HepG2 (cell line): ENCODE data around the gene LIN28B. TPM values are rescaled to one million over a fixed set of nuclear protein-coding genes. Genes with fewer than 3 reads are reported as not detected.
A peak's percentile ranks its signal among the peaks of the same experiment; 100 is the strongest.

Source experiments
- ATAC-seq: fragments of 200-7000 bp; cut with Tn5 transposase; 3 replicates; pipeline ENCODE4 v1.9.1; 2020; ENCODE audit warnings: mild to moderate bottlenecking, moderate library complexity
- BruUV-seq: library from RNA; stranded (reverse); fragments of 400-500 nt; replicated peaks from 2 replicates; lab custom pipeline; 2021; lab: Mats Ljungman, UMichigan
- CTCF ChIA-PET: fragments of 300-600 bp; formaldehyde crosslinking; extraction: SDS; loops from one replicate; lab custom pipeline; 2021; ENCODE audit warnings: low total read pairs, inconsistent platforms, low intra/inter-chr PET ratio; lab: Yijun Ruan, JAX
- POLR2A ChIA-PET: fragments of 350-600 bp; sonication (Branson Sonifier 250); formaldehyde crosslinking; loops from one replicate; lab custom pipeline; 2020; ENCODE audit warnings: antibody characterized with exemption, inconsistent platforms; lab: Yijun Ruan, JAX
- DNase-seq: peaks from one replicate; pipeline ENCODE4 v3.0.0-alpha.2; 2015; ENCODE audit warnings: low spot score
- FAIRE-seq: peaks from 3 replicates; lab custom pipeline; 2011; peaks lifted over from hg19 to GRCh38; lab: Jason Lieb, UNC
- H2AFZ ChIP-seq: one replicate; pipeline ENCODE4 v1.6.1; 2011; ENCODE audit warnings: low read length, inconsistent platforms
- H3K27ac ChIP-seq: fragments of 300-600 bp; 3 replicates; pipeline ENCODE4 v1.8.0; 2011; ENCODE audit warnings: mixed run types, mild to moderate bottlenecking, mixed read lengths, low read length, inconsistent platforms; ENCODE audit not compliant: insufficient read depth; ENCODE audit errors: extremely low read length
- H3K27me3 ChIP-seq, 2 experiments: fragments of 200-600 bp in 1 of 2; 2 replicates in 1 of 2; 3 replicates in 1 of 2; pipeline versions ENCODE4 v1.6.0 to v1.8.0; 2011; ENCODE audit warnings: low read length in 2 of 2, mild to moderate bottlenecking in 2 of 2, moderate library complexity in 2 of 2, inconsistent platforms in 1 of 2; ENCODE audit not compliant: insufficient read depth in 2 of 2, control insufficient read depth in 1 of 2
- H3K36me3 ChIP-seq, 2 experiments: fragments of 200-600 bp in 1 of 2; replicated peaks in 1 of 2; 2 replicates in 1 of 2; 3 replicates in 1 of 2; pipeline versions ENCODE4 v1.5.1 to v1.8.0; 2011; ENCODE audit warnings: low read length in 2 of 2, inconsistent platforms in 1 of 2; ENCODE audit not compliant: insufficient read depth in 2 of 2, control insufficient read depth in 1 of 2
- H3K4me1 ChIP-seq: 2 replicates; pipeline ENCODE4 v1.5.1; 2012; ENCODE audit warnings: low read length, inconsistent platforms; ENCODE audit not compliant: insufficient read depth
- H3K4me2 ChIP-seq: 2 replicates; pipeline ENCODE4 v1.6.0; 2011; ENCODE audit warnings: low read depth, low read length, inconsistent platforms
- H3K4me3 ChIP-seq, 3 experiments: fragments of 200-600 bp in 1 of 3; sonication (generic), shearing (Covaris generic) in 1 of 3; replicated peaks in 1 of 3; 2 replicates each; pipeline ENCODE4 v1.5.1; 2011 to 2016; ENCODE audit warnings: low read length in 3 of 3, inconsistent platforms in 2 of 3, low read depth in 2 of 3, mild to moderate bottlenecking in 2 of 3, control low read depth in 1 of 3, mixed read lengths in 1 of 3; ENCODE audit not compliant: insufficient read depth in 1 of 3
- H3K79me2 ChIP-seq: one replicate; pipeline ENCODE4 v1.6.1; 2011; ENCODE audit warnings: low read length, inconsistent platforms; ENCODE audit not compliant: insufficient read depth
- H3K9ac ChIP-seq: 2 replicates; pipeline ENCODE4 v1.6.0; 2011; ENCODE audit warnings: mild to moderate bottlenecking, low read depth, low read length, inconsistent platforms; ENCODE audit not compliant: insufficient read depth
- H3K9me3 ChIP-seq: 2 replicates; pipeline ENCODE4 v1.5.1; 2012; ENCODE audit warnings: mild to moderate bottlenecking, low read length
- H4K20me1 ChIP-seq: 2 replicates; pipeline ENCODE4 v1.6.0; 2011; ENCODE audit warnings: inconsistent platforms, mild to moderate bottlenecking, low read length, moderate library complexity; ENCODE audit not compliant: insufficient read depth
- CCDC6 ChIP-seq: sonication (generic); formaldehyde crosslinking; IDR thresholded peaks from 2 replicates; pipeline ENCODE4 v1.8.1; 2022; ENCODE audit warnings: mild to moderate bottlenecking, missing genetic modification reagents, moderate library complexity
- CTCF ChIP-seq: sonication (generic); formaldehyde crosslinking; IDR thresholded peaks from 2 replicates; pipeline ENCODE4 v1.5.0; 2020; ENCODE audit warnings: mild to moderate bottlenecking, missing genetic modification reagents, moderate library complexity
- NFE2 ChIP-seq: sonication (generic); formaldehyde crosslinking; IDR thresholded peaks from 2 replicates; pipeline ENCODE4 v1.4.0; 2020; ENCODE audit warnings: missing genetic modification reagents
- SMC3 ChIP-seq: IDR thresholded peaks from 2 replicates; pipeline ENCODE4 v1.6.1; 2011; ENCODE audit warnings: low read length, improper control_type of control experiment
- STAG1 ChIP-seq: sonication (generic); formaldehyde crosslinking; IDR thresholded peaks from 2 replicates; pipeline ENCODE4 v1.4.0; 2020; ENCODE audit warnings: missing genetic modification reagents
- XBP1 ChIP-seq: sonication (generic); formaldehyde crosslinking; IDR thresholded peaks from 2 replicates; pipeline ENCODE4 v1.5.0; 2020; ENCODE audit warnings: missing genetic modification reagents
- XRCC5 ChIP-seq: fragments of 200-400 bp; formaldehyde crosslinking; optimal IDR thresholded peaks from 2 replicates; pipeline ENCODE3; 2017; ENCODE audit warnings: mild to moderate bottlenecking, low read length
- ZBTB2 ChIP-seq: sonication (generic); formaldehyde crosslinking; IDR thresholded peaks from 2 replicates; pipeline ENCODE4 v1.8.0; 2022; ENCODE audit warnings: low read depth, missing genetic modification reagents
- ZNF234 ChIP-seq: sonication (generic); formaldehyde crosslinking; conservative IDR thresholded peaks from 2 replicates; pipeline ENCODE4 v1.5.1; 2020; ENCODE audit warnings: mild to moderate bottlenecking, missing genetic modification reagents
- WGBS: methylation state at CpG from one replicate; pipeline ENCODE4 v1.1.6; 2017; ENCODE audit warnings: low lambda C conversion rate; 5-methylcytosine and 5-hydroxymethylcytosine counted together
- in situ Hi-C: cut with HindIII; loops from 2 replicates; pipeline ENCODE4 v1.10.0; 2017; ENCODE audit warnings: low pct_unique_long_range_greater_than_20kb; ENCODE audit not compliant: extremely low pct_ligation_motif_present
- intact Hi-C: fragments of 100-400 bp; cut with micrococcal nuclease; formaldehyde crosslinking; loops from one replicate; pipeline ENCODE4 v1.10.0; 2022; ENCODE audit not compliant: unreplicated experiment
- polyA plus RNA-seq, 8 experiments: library from polyadenylated mRNA; depleted of rRNA in 3 of 8; stranded (reverse) in 7 of 8; unstranded in 1 of 8; fragments of >200 nt; fragmentation: Illumina TruSeq in 4 of 8; extraction: Trizol in 4 of 8; gene quantifications; 2 replicates each; pipeline versions ENCODE4 v1.2.1 to v1.2.3, GENCODE V29; 2011 to 2016; ENCODE audit warnings: low read depth in 4 of 8, missing spikeins in 1 of 8, mixed read lengths in 1 of 8; ENCODE audit not compliant: insufficient read depth in 1 of 8
- total RNA-seq, 5 experiments: library from RNA; depleted of rRNA; stranded (reverse); fragments of >200 nt; fragmentation: Illumina TruSeq; extraction: Trizol; gene quantifications; 2 replicates each; pipeline ENCODE4 v1.2.3, GENCODE V29; 2016; ENCODE audit warnings: low read depth in 1 of 5

The LIN28B gene
- total and polyA plus RNA-seq, 2 of the 13 experiments (the other 11 are each of a cell fraction or from before 2014, with no cell fraction given) = 14.5 to 56.8 TPM

GRCh38 chr6:104995989-104996617 lies 39.2 kb downstream of the LIN28B start:
- BruUV-seq = no TSS peak
- H3K27ac ChIP-seq = no peak overlapping the region
- in situ Hi-C loops = no loop called here

More at GRCh38 chr6:104995989-104996617, 39.2 kb downstream of the LIN28B start:
- POLR2A ChIA-PET = no interaction called here
- TF ChIP-seq XRCC5 = no peak
- TF ChIP-seq SMC3 = peak; percentile 14; the same call in 1 of the 2 replicates
- no peak for TF ChIP-seq NFE2
- no peak for TF ChIP-seq XBP1 (CRISPR knock-in tag)
- no peak for TF ChIP-seq ZBTB2
- TF ChIP-seq ZNF234 (CRISPR knock-in tag) = no peak
- TF ChIP-seq STAG1 (CRISPR knock-in tag) = peak; percentile 33
- no peak for TF ChIP-seq CCDC6
- peak; percentile 31; the same call in 1 of the 2 replicates for TF ChIP-seq CTCF (CRISPR knock-in tag)
- TF ChIP-seq, all 625 proteins: peak for 3
- CTCF ChIA-PET = no interaction called here
- FAIRE-seq (peak; percentile 8), ATAC-seq (no peak), DNase-seq (no peak)
- H3K79me2 ChIP-seq = peaks cover 15% of the 10 kb centered on the region
- no peak overlapping the region for H3K4me2 ChIP-seq
- intact Hi-C loops = loop anchor here (1.0 kb wide), 1 partner anchor 82 kb away; no protein-coding TSS in a partner anchor
- H3K4me1 ChIP-seq = no peaks in the 10 kb centered on the region
- H3K9me3 ChIP-seq = no peaks in the 10 kb centered on the region
- H3K9ac ChIP-seq = no peak overlapping the region
- H2AFZ ChIP-seq = no peak overlapping the region
- 0 out of 2 replicates have a peak, but pooled peaks cover 4% of the 10 kb centered on the region for H4K20me1 ChIP-seq
- no peaks in the 10 kb centered on the region for H3K27me3 ChIP-seq
- no peaks in the 10 kb centered on the region; a peak in 1 of 5 replicates for H3K36me3 ChIP-seq
- 100% methylated on average over 2 of the region's 2 CpGs for WGBS
- H3K4me3 ChIP-seq = no peak overlapping the region
